IMR-90 (cell line): ENCODE results near the gene SLCO3A1. TPM values are rescaled to one million over a fixed set of nuclear protein-coding genes. Genes with fewer than 3 reads are reported as not detected.

ENCODE experiments used
- ATAC-seq: fragments of 200-7000 bp; cut with Tn5 transposase; 2 replicates; pipeline ENCODE4 v1.9.1; 2020; ENCODE audit warnings: low read depth, mild to moderate bottlenecking, moderate library complexity
- BruUV-seq: library from RNA; stranded (reverse); fragments of 400-500 nt; replicated peaks from 2 replicates; lab custom pipeline; 2021; lab: Mats Ljungman, UMichigan
- CTCF ChIA-PET: fragments of 300-600 bp; formaldehyde crosslinking; extraction: SDS; loops from one replicate; lab custom pipeline; 2021; ENCODE audit warnings: antibody characterized with exemption; lab: Yijun Ruan, JAX
- POLR2A ChIA-PET: fragments of 300-600 bp; sonication (Branson Sonifier 250); formaldehyde crosslinking; loops from one replicate; lab custom pipeline; 2022; ENCODE audit warnings: antibody characterized with exemption; ENCODE audit not compliant: unreplicated experiment; lab: Charles Lee
- DNase-seq: peaks from one replicate; pipeline ENCODE4 v3.0.0; 2013
- H2AFZ ChIP-seq: replicated peaks from 2 replicates; pipeline ENCODE3; 2013; ENCODE audit warnings: low read length, mild to moderate bottlenecking; ENCODE audit not compliant: poor library complexity
- H2AK5ac ChIP-seq: 2 replicates; pipeline ENCODE4 v1.6.1; 2013; ENCODE audit warnings: low read depth, low read length, inconsistent platforms
- H2AK9ac ChIP-seq: replicated peaks from 2 replicates; pipeline ENCODE3; 2013; ENCODE audit warnings: mild to moderate bottlenecking, low read depth, low read length, moderate library complexity; ENCODE audit not compliant: poor library complexity
- H2BK120ac ChIP-seq: 2 replicates; pipeline ENCODE4 v1.6.1; 2013; ENCODE audit warnings: low read depth, low read length, inconsistent platforms
- H2BK15ac ChIP-seq: 3 replicates; pipeline ENCODE4 v1.6.1; 2013; ENCODE audit warnings: low read depth, low read length, inconsistent platforms
- H2BK20ac ChIP-seq: 2 replicates; pipeline ENCODE4 v1.6.1; 2013; ENCODE audit warnings: low read depth, mild to moderate bottlenecking, inconsistent platforms, low read length, moderate library complexity
- H2BK5ac ChIP-seq: 2 replicates; pipeline ENCODE4 v1.6.1; 2013; ENCODE audit warnings: mild to moderate bottlenecking, low read depth, low read length, inconsistent platforms; ENCODE audit not compliant: poor library complexity, severe bottlenecking
- H3K14ac ChIP-seq: replicated peaks from 2 replicates; pipeline ENCODE4 v1.6.1; 2013; ENCODE audit warnings: low read depth, low read length, inconsistent platforms
- H3K18ac ChIP-seq: 2 replicates; pipeline ENCODE4 v1.6.1; 2013; ENCODE audit warnings: low read depth, low read length, control low read depth
- H3K23ac ChIP-seq: 2 replicates; pipeline ENCODE4 v1.6.1; 2013; ENCODE audit warnings: low read depth, low read length, inconsistent platforms
- H3K27ac ChIP-seq: 2 replicates; pipeline ENCODE4 v1.5.1; 2013; ENCODE audit warnings: mild to moderate bottlenecking, control low read depth, low read length; ENCODE audit not compliant: insufficient read depth
- H3K27me3 ChIP-seq: 2 replicates; pipeline ENCODE4 v1.6.1; 2013; ENCODE audit warnings: low read length; ENCODE audit not compliant: control insufficient read depth, insufficient read depth
- H3K36me3 ChIP-seq: 2 replicates; pipeline ENCODE4 v1.6.1; 2013; ENCODE audit warnings: low read length, mixed read lengths; ENCODE audit not compliant: control insufficient read depth, insufficient read depth
- H3K4ac ChIP-seq: 2 replicates; pipeline ENCODE4 v1.6.1; 2013; ENCODE audit warnings: low read depth, low read length, inconsistent platforms
- H3K4me1 ChIP-seq: 2 replicates; pipeline ENCODE4 v1.6.1; 2013; ENCODE audit warnings: low read length, mixed read lengths; ENCODE audit not compliant: control insufficient read depth, insufficient read depth
- H3K4me2 ChIP-seq: 2 replicates; pipeline ENCODE4 v1.6.1; 2013; ENCODE audit warnings: low read depth, mild to moderate bottlenecking, control low read depth, low read length, moderate library complexity
- H3K4me3 ChIP-seq: 2 replicates; pipeline ENCODE4 v1.5.1; 2013; ENCODE audit warnings: low read depth, mild to moderate bottlenecking, control low read depth, low read length, moderate library complexity; ENCODE audit not compliant: insufficient read depth
- H3K56ac ChIP-seq: 2 replicates; pipeline ENCODE4 v1.6.1; 2013; ENCODE audit warnings: low read length, inconsistent platforms; ENCODE audit not compliant: insufficient read depth; ENCODE audit errors: extremely low read depth
- H3K79me1 ChIP-seq, 2 experiments: 2 replicates each; pipeline ENCODE4 v1.6.1; 2013; ENCODE audit warnings: low read length in 2 of 2, inconsistent platforms in 1 of 2, low read depth in 1 of 2
- H3K9ac ChIP-seq: 2 replicates; pipeline ENCODE4 v1.6.1; 2013; ENCODE audit warnings: low read depth, low read length, control low read depth
- H3K9me1 ChIP-seq: 2 replicates; pipeline ENCODE4 v1.6.1; 2013; ENCODE audit warnings: low read length, inconsistent platforms; ENCODE audit not compliant: insufficient read depth
- H3K9me3 ChIP-seq: 2 replicates; pipeline ENCODE4 v1.6.1; 2013; ENCODE audit warnings: low read length; ENCODE audit not compliant: control insufficient read depth, insufficient read depth
- H4K20me1 ChIP-seq: 2 replicates; pipeline ENCODE4 v1.6.1; 2013; ENCODE audit warnings: low read length, inconsistent platforms; ENCODE audit not compliant: insufficient read depth
- H4K5ac ChIP-seq: 2 replicates; pipeline ENCODE4 v1.6.1; 2013; ENCODE audit warnings: mild to moderate bottlenecking, low read depth, low read length, control low read depth
- H4K8ac ChIP-seq, 2 experiments: 2 replicates each; pipeline ENCODE4 v1.6.1; 2013; ENCODE audit warnings: low read depth in 2 of 2, low read length in 2 of 2, control low read depth in 1 of 2, inconsistent platforms in 1 of 2
- H4K91ac ChIP-seq: 2 replicates; pipeline ENCODE4 v1.6.1; 2013; ENCODE audit warnings: low read depth, low read length, inconsistent platforms; ENCODE audit not compliant: insufficient read depth
- MXI1 ChIP-seq: IDR thresholded peaks from 2 replicates; pipeline ENCODE4 v1.6.1; 2012; ENCODE audit warnings: low read depth, mild to moderate bottlenecking, low read length, moderate library complexity, borderline replicate concordance
- WGBS, 2 experiments: methylation state at CpG; one replicate each; pipeline versions ENCODE4 v1.1.5 to v1.1.7; 2013; ENCODE audit warnings: missing lambda C conversion rate in 2 of 2; ENCODE audit not compliant: insufficient read length in 1 of 2; ENCODE audit errors: extremely low coverage in 2 of 2; 5-methylcytosine and 5-hydroxymethylcytosine counted together
- dilution Hi-C: fragments of 300-500 bp; cut with HindIII; formaldehyde crosslinking; loops from one replicate; pipeline ENCODE4 v1.14.3; 2018; ENCODE audit warnings: low sequenced_read_pairs; ENCODE audit not compliant: unreplicated experiment
- in situ Hi-C: fragments of 300-500 bp; cut with MboI; formaldehyde crosslinking; loops from 3 replicates; pipeline ENCODE4 v1.14.3; 2019; ENCODE audit warnings: low sequenced_read_pairs, inconsistent platforms, mixed read lengths
- intact Hi-C: fragments of 100-400 bp; cut with micrococcal nuclease; formaldehyde crosslinking; loops from 2 replicates; pipeline ENCODE4 v1.10.0; 2022
- polyA plus RNA-seq, 3 experiments: library from polyadenylated mRNA; depleted of rRNA; stranded (reverse); fragments of >200 nt; gene quantifications; 2 replicates each; pipeline ENCODE4 v1.2.3, GENCODE V29; 2012; ENCODE audit warnings: low replicate concordance in 1 of 3
- total RNA-seq: library from RNA; depleted of rRNA; stranded (reverse); fragments of >200 nt; gene quantifications from 2 replicates; pipeline ENCODE4 v1.2.3, GENCODE V29; 2012

Gene SLCO3A1
- total and polyA plus RNA-seq, 2 of the 4 experiments (the other 2 are of a cell fraction) = 4.7 to 8.1 TPM

GRCh38 chr15:92184142-92184541, 330.6 kb downstream of the SLCO3A1 start:
- intact Hi-C loops = no loop called here
- H3K14ac ChIP-seq = no peak overlapping the region
- no peaks in the 10 kb centered on the region for H3K36me3 ChIP-seq
- H4K20me1 ChIP-seq = no peaks in the 10 kb centered on the region
- dilution Hi-C loops = no loop called here
- ATAC-seq (no peak), DNase-seq (no peak)
- no peak overlapping the region for H4K8ac ChIP-seq
- H3K4me1 ChIP-seq = no peaks in the 10 kb centered on the region
- no peak overlapping the region for H3K4me2 ChIP-seq
- no peaks in the 10 kb centered on the region for H3K79me1 ChIP-seq
- H4K91ac ChIP-seq = no peak overlapping the region
- POLR2A ChIA-PET = no interaction called here
- H3K56ac ChIP-seq = no peak overlapping the region
- no peak overlapping the region for H2BK20ac ChIP-seq
- no peak overlapping the region for H3K18ac ChIP-seq
- BruUV-seq = no TSS peak
- H3K27ac ChIP-seq = no peak overlapping the region
- no peak overlapping the region for H3K23ac ChIP-seq
- H3K27me3 ChIP-seq = no peaks in the 10 kb centered on the region
- CTCF ChIA-PET = no interaction called here
- no peak for TF ChIP-seq MXI1
- no peak overlapping the region for H2AK5ac ChIP-seq
- in situ Hi-C loops = no loop called here
- no peak overlapping the region for H2BK5ac ChIP-seq
- H3K9me3 ChIP-seq = no peaks in the 10 kb centered on the region; the same call in 1 of the 2 replicates
- no peak overlapping the region for H2BK120ac ChIP-seq
- no CpG with 5 or more reads among the region's 3 CpGs for WGBS, 2 experiments
- no peak overlapping the region for H3K4ac ChIP-seq
- no peak overlapping the region for H4K5ac ChIP-seq
- H2AFZ ChIP-seq = no peak overlapping the region
- no peak overlapping the region for H3K9ac ChIP-seq
- H3K9me1 ChIP-seq = no peaks in the 10 kb centered on the region
- no peak overlapping the region for H2AK9ac ChIP-seq
- no peak overlapping the region for H2BK15ac ChIP-seq
- no peak overlapping the region for H3K4me3 ChIP-seq
